ENCODE data around the gene EVA1A.

GRCh38 chr2:75580606-75581005 lies 19.9 kb upstream of the EVA1A start:
- TF ChIP-seq POLR2AphosphoS5 (IDR thresholded peaks at IDR 0.05; ENCODE audit: borderline replicate concordance, low read depth, low read length) (no peak), EZH2 (IDR thresholded peaks at IDR 0.05) (no peak), FOXP2 (optimal IDR thresholded peaks at IDR 0.05; ENCODE audit: control extremely low read depth, extremely low read length, insufficient read depth) (no peak)

Data from SK-N-MC (cell line).